Hepatocyte (in vitro differentiated cells): ENCODE results near the gene KNOP1. TPM values are rescaled to one million over a fixed set of nuclear protein-coding genes. Genes with fewer than 3 reads are reported as not detected.

ENCODE experiments used
- DNase-seq: peaks from one replicate; pipeline ENCODE4 v3.0.0-alpha.2; 2016; ENCODE audit warnings: low spot score
- H2AFZ ChIP-seq: fragments of 200-600 bp; sonication (generic); 2 replicates; pipeline ENCODE4 v1.6.0; 2016; ENCODE audit warnings: antibody characterized with exemption, mild to moderate bottlenecking
- H3K27ac ChIP-seq: fragments of 200-600 bp; sonication (generic); 2 replicates; pipeline ENCODE4 v1.5.1; 2016; ENCODE audit warnings: mild to moderate bottlenecking
- H3K27me3 ChIP-seq: fragments of 200-600 bp; sonication (generic); 2 replicates; pipeline ENCODE4 v1.6.1; 2016
- H3K36me3 ChIP-seq: fragments of 200-600 bp; sonication (generic); replicated peaks from 2 replicates; pipeline ENCODE4 v1.5.1; 2016; ENCODE audit warnings: low read depth; ENCODE audit not compliant: insufficient read depth
- H3K4me1 ChIP-seq: fragments of 200-600 bp; sonication (generic); 2 replicates; pipeline ENCODE4 v1.5.1; 2016; ENCODE audit warnings: mild to moderate bottlenecking, moderate library complexity; ENCODE audit not compliant: insufficient read depth
- H3K4me2 ChIP-seq: fragments of 200-600 bp; sonication (generic); 2 replicates; pipeline ENCODE4 v1.6.0; 2016
- H3K4me3 ChIP-seq: fragments of 200-600 bp; sonication (generic); 2 replicates; pipeline ENCODE4 v1.5.1; 2016; ENCODE audit warnings: mild to moderate bottlenecking
- H3K79me2 ChIP-seq: fragments of 200-600 bp; sonication (generic); 2 replicates; pipeline ENCODE4 v1.6.0; 2017; ENCODE audit warnings: mild to moderate bottlenecking
- H3K9me2 ChIP-seq: fragments of 200-600 bp; sonication (generic); replicated peaks from 2 replicates; pipeline ENCODE4 v1.6.0; 2017; ENCODE audit warnings: mild to moderate bottlenecking; ENCODE audit not compliant: insufficient read depth
- H3K9me3 ChIP-seq: fragments of 200-600 bp; sonication (generic); 2 replicates; pipeline ENCODE4 v1.5.1; 2016; ENCODE audit warnings: low read depth, mild to moderate bottlenecking
- H4K20me1 ChIP-seq: fragments of 200-600 bp; sonication (generic); 2 replicates; pipeline ENCODE4 v1.6.0; 2016; ENCODE audit warnings: mild to moderate bottlenecking; ENCODE audit not compliant: insufficient read depth, poor library complexity, severe bottlenecking
- CTCF ChIP-seq: fragments of 200-600 bp; sonication (generic); IDR thresholded peaks from 2 replicates; pipeline ENCODE4 v1.5.1; 2016; ENCODE audit warnings: antibody characterized with exemption, mild to moderate bottlenecking; ENCODE audit not compliant: poor library complexity
- EZH2 ChIP-seq: fragments of 200-600 bp; sonication (generic); IDR thresholded peaks from 2 replicates; pipeline ENCODE4 v1.6.1; 2016; ENCODE audit warnings: antibody characterized with exemption, mild to moderate bottlenecking, borderline replicate concordance
- EZH2phosphoT487 ChIP-seq: fragments of 200-600 bp; sonication (generic); IDR thresholded peaks from one replicate; pipeline ENCODE4 v1.6.1; 2018; ENCODE audit warnings: antibody characterized with exemption, mild to moderate bottlenecking, low read depth, moderate library complexity; ENCODE audit not compliant: unreplicated experiment, severe bottlenecking
- WGBS: methylation state at CpG from one replicate; pipeline ENCODE4 v1.1.6; 2016; ENCODE audit warnings: low lambda C conversion rate; ENCODE audit errors: missing lambda C conversion rate; 5-methylcytosine and 5-hydroxymethylcytosine counted together
- polyA plus RNA-seq: library from polyadenylated mRNA; unstranded; fragments of >200 nt; fragmentation: Nextera tagmentation; extraction: Ambion mirVana; gene quantifications from 2 replicates; pipeline ENCODE4 v1.2.1, GENCODE V29; 2016
- total RNA-seq: library from RNA; depleted of rRNA; stranded (reverse); fragments of >200 nt; gene quantifications from 2 replicates; pipeline ENCODE4 v1.2.3, GENCODE V29; 2014

The KNOP1 gene
- total and polyA plus RNA-seq, 2 experiments from 2014 or later = 19.4 to 30.4 TPM

- no peaks in the 10 kb centered on the region for H3K9me3 ChIP-seq
- H3K9me2 ChIP-seq = no peaks in the 10 kb centered on the region
- no peak overlapping the region for H3K4me2 ChIP-seq
- H4K20me1 ChIP-seq = no peaks in the 10 kb centered on the region
- no peaks in the 10 kb centered on the region for H3K36me3 ChIP-seq
- no peaks in the 10 kb centered on the region for H3K4me1 ChIP-seq
- no peak for DNase-seq
- WGBS = 96% methylated on average over 15 of the region's 15 CpGs
- no peak overlapping the region for H2AFZ ChIP-seq
- H3K79me2 ChIP-seq = no peaks in the 10 kb centered on the region
- no peak overlapping the region for H3K27ac ChIP-seq
- H3K4me3 ChIP-seq = no peak overlapping the region
- TF ChIP-seq EZH2phosphoT487 = no peak
- TF ChIP-seq CTCF = no peak
- no peak for TF ChIP-seq EZH2
- H3K27me3 ChIP-seq = no peaks in the 10 kb centered on the region
Observed at GRCh38 chr16:19706846-19707245, 11.2 kb downstream of the KNOP1 start.

GRCh38 chr16:19705843-19706242 is 12.2 kb downstream of the KNOP1 start:
- peaks cover 4% of the 10 kb centered on the region for H3K4me1 ChIP-seq
- H4K20me1 ChIP-seq = no peaks in the 10 kb centered on the region
- H3K9me3 ChIP-seq = no peaks in the 10 kb centered on the region
- WGBS = 93% methylated on average over 5 of the region's 5 CpGs
- no peak for TF ChIP-seq EZH2
- no peak for TF ChIP-seq CTCF
- TF ChIP-seq EZH2phosphoT487 = no peak
- no peak for DNase-seq
- H3K27ac ChIP-seq = no peak overlapping the region
- H3K9me2 ChIP-seq = no peaks in the 10 kb centered on the region
- H3K4me3 ChIP-seq = no peak overlapping the region
- H3K79me2 ChIP-seq = no peaks in the 10 kb centered on the region
- no peak overlapping the region for H2AFZ ChIP-seq
- no peaks in the 10 kb centered on the region for H3K27me3 ChIP-seq
- no peak overlapping the region for H3K4me2 ChIP-seq
- no peaks in the 10 kb centered on the region for H3K36me3 ChIP-seq

GRCh38 chr16:19705146-19705501 is 12.9 kb downstream of the KNOP1 start:
- DNase-seq = no peak
- Histone ChIP-seq H3K79me2 (no peaks in the 10 kb centered on the region), H3K27me3 (no peaks in the 10 kb centered on the region), H3K4me2 (no peak overlapping the region), H4K20me1 (no peaks in the 10 kb centered on the region), H3K4me1 (peaks cover 8% of the 10 kb centered on the region), H3K4me3 (no peak overlapping the region), H3K9me3 (no peaks in the 10 kb centered on the region), H3K9me2 (no peaks in the 10 kb centered on the region), H2AFZ (no peak overlapping the region), H3K27ac (peak overlapping the region; percentile 87), H3K36me3 (no peaks in the 10 kb centered on the region)
- TF ChIP-seq EZH2phosphoT487 (no peak), CTCF (no peak), EZH2 (no peak)
- WGBS = 98% methylated on average over 8 of the region's 8 CpGs
